ENCODE data around the gene SLC35B3. TPM values are rescaled to one million over a fixed set of nuclear protein-coding genes. Genes with fewer than 3 reads are reported as not detected.

The SLC35B3 gene
- total RNA-seq, 1 donor from 2014 or later, result 29.5 TPM

- Mint-ChIP-seq H3K27me3 (ENCODE audit: low read depth) (no peaks in the 10 kb centered on the region), H3K36me3 (ENCODE audit: low read depth) (no peaks in the 10 kb centered on the region), H3K4me3 (ENCODE audit: unreplicated experiment) (no peak overlapping the region), H3K4me1 (ENCODE audit: low read depth) (no peaks in the 10 kb centered on the region), H3K27ac (ENCODE audit: unreplicated experiment) (no peak overlapping the region), H3K9me3 (ENCODE audit: low read depth) (no peaks in the 10 kb centered on the region)
- DNase-seq (ENCODE audit: low spot score), result no peak
- TF ChIP-seq CTCF (IDR thresholded peaks at IDR 0.05), result no peak
Observed at GRCh38 chr6:8441452-8441851, 6.1 kb upstream of the SLC35B3 start.

GRCh38 chr6:8439601-8440268 lies 4.4 kb upstream of the SLC35B3 start:
- H3K27ac Mint-ChIP-seq (ENCODE audit: unreplicated experiment), result no peak overlapping the region
- no peaks in the 10 kb centered on the region for H3K36me3 Mint-ChIP-seq (ENCODE audit: low read depth)
- DNase-seq (ENCODE audit: low spot score), result no peak
- H3K27me3 Mint-ChIP-seq (ENCODE audit: low read depth), result no peaks in the 10 kb centered on the region
- H3K9me3 Mint-ChIP-seq (ENCODE audit: low read depth), result no peaks in the 10 kb centered on the region
- no peak overlapping the region for H3K4me3 Mint-ChIP-seq (ENCODE audit: unreplicated experiment)
- no peak for TF ChIP-seq CTCF (IDR thresholded peaks at IDR 0.05)
- H3K4me1 Mint-ChIP-seq (ENCODE audit: low read depth), result peaks cover 10% of the 10 kb centered on the region

GRCh38 chr6:8437813-8438212 lies 2.5 kb upstream of the SLC35B3 start:
- peaks cover 27% of the 10 kb centered on the region for H3K4me1 Mint-ChIP-seq (ENCODE audit: low read depth)
- no peak overlapping the region for H3K4me3 Mint-ChIP-seq (ENCODE audit: unreplicated experiment)
- no peaks in the 10 kb centered on the region for H3K9me3 Mint-ChIP-seq (ENCODE audit: low read depth)
- DNase-seq (ENCODE audit: low spot score), result no peak
- H3K27ac Mint-ChIP-seq (ENCODE audit: unreplicated experiment), result no peak overlapping the region
- no peaks in the 10 kb centered on the region for H3K27me3 Mint-ChIP-seq (ENCODE audit: low read depth)
- H3K36me3 Mint-ChIP-seq (ENCODE audit: low read depth), result no peaks in the 10 kb centered on the region
- TF ChIP-seq CTCF (IDR thresholded peaks at IDR 0.05), result no peak

- DNase-seq (ENCODE audit: low spot score), result no peak
- no peaks in the 10 kb centered on the region for H3K9me3 Mint-ChIP-seq (ENCODE audit: low read depth)
- no peaks in the 10 kb centered on the region for H3K27me3 Mint-ChIP-seq (ENCODE audit: low read depth)
- H3K4me1 Mint-ChIP-seq (ENCODE audit: low read depth), result peaks cover 36% of the 10 kb centered on the region
- H3K27ac Mint-ChIP-seq (ENCODE audit: unreplicated experiment), result no peak overlapping the region
- TF ChIP-seq CTCF (IDR thresholded peaks at IDR 0.05), result no peak
- H3K36me3 Mint-ChIP-seq (ENCODE audit: low read depth), result no peaks in the 10 kb centered on the region
- no peak overlapping the region for H3K4me3 Mint-ChIP-seq (ENCODE audit: unreplicated experiment)
Observed at GRCh38 chr6:8436966-8437365, 1.6 kb upstream of the SLC35B3 start.

- peak overlapping the region; percentile 95 for H3K4me3 Mint-ChIP-seq (ENCODE audit: unreplicated experiment)
- DNase-seq (ENCODE audit: low spot score), result no peak
- no peak for TF ChIP-seq CTCF (IDR thresholded peaks at IDR 0.05)
- no peaks in the 10 kb centered on the region for H3K36me3 Mint-ChIP-seq (ENCODE audit: low read depth)
- H3K27me3 Mint-ChIP-seq (ENCODE audit: low read depth), result no peaks in the 10 kb centered on the region
- H3K4me1 Mint-ChIP-seq (ENCODE audit: low read depth), result peaks cover 48% of the 10 kb centered on the region
- H3K9me3 Mint-ChIP-seq (ENCODE audit: low read depth), result no peaks in the 10 kb centered on the region
- H3K27ac Mint-ChIP-seq (ENCODE audit: unreplicated experiment), result peak overlapping the region; percentile 99
Observed at GRCh38 chr6:8435845-8436168, 462 bp upstream of the SLC35B3 start.
